Kidney (tissue), 14 donors: ENCODE data around the gene ATP1A1. TPM values are rescaled to one million over a fixed set of nuclear protein-coding genes. Genes with fewer than 3 reads are reported as not detected.

Experiments used
- DNase-seq, 5 donors: peaks; one replicate each; pipeline ENCODE4 v3.0.0-alpha.2; 2013 to 2020
- FAIRE-seq: peaks from 2 replicates; lab custom pipeline; 2012; peaks lifted over from hg19 to GRCh38; lab: Jason Lieb, UNC
- H3K27ac ChIP-seq, 2 donors: one replicate each; pipeline ENCODE4 v1.7.0; 2013; ENCODE audit warnings: low read depth in 2 of 2, low read length in 2 of 2, inconsistent platforms in 1 of 2
- H3K27me3 ChIP-seq: one replicate; pipeline ENCODE4 v1.7.1; 2013; ENCODE audit warnings: low read length, inconsistent platforms; ENCODE audit not compliant: control insufficient read depth, insufficient read depth
- H3K36me3 ChIP-seq, 3 donors: one replicate each; pipeline versions ENCODE4 v1.7.0 to v1.7.1; 2013; ENCODE audit warnings: low read length in 3 of 3, control low read depth in 1 of 3, inconsistent platforms in 1 of 3; ENCODE audit not compliant: insufficient read depth in 3 of 3, control insufficient read depth in 2 of 3
- H3K4me1 ChIP-seq, 3 donors: one replicate each; pipeline versions ENCODE4 v1.7.0 to v1.7.1; 2013; ENCODE audit warnings: low read length in 3 of 3, inconsistent platforms in 1 of 3, low read depth in 1 of 3; ENCODE audit not compliant: control insufficient read depth in 2 of 3, insufficient read depth in 2 of 3
- H3K4me3 ChIP-seq, 3 donors: one replicate each; pipeline versions ENCODE4 v1.7.0 to v1.8.1; 2013; ENCODE audit warnings: low read length in 3 of 3, control low read depth in 1 of 3, inconsistent platforms in 1 of 3
- H3K9ac ChIP-seq, 3 donors: one replicate each; pipeline versions ENCODE4 v1.7.0 to v1.7.1; 2013; ENCODE audit warnings: low read length in 3 of 3, control low read depth in 1 of 3, inconsistent platforms in 1 of 3
- H3K9me3 ChIP-seq, 3 donors: one replicate each; pipeline versions ENCODE4 v1.7.0 to v1.7.1; 2013; ENCODE audit warnings: low read length in 3 of 3, control low read depth in 1 of 3, inconsistent platforms in 1 of 3; ENCODE audit not compliant: control insufficient read depth in 2 of 3, insufficient read depth in 1 of 3
- intact Hi-C: fragments of 100-400 bp; cut with DNase I; formaldehyde crosslinking; loops from one replicate; pipeline ENCODE4 v1.11.1; 2022
- polyA plus RNA-seq: library from polyadenylated mRNA; stranded (reverse); fragments of 350-450 nt; fragmentation: Illumina TruSeq; extraction: RNeasy Lipid Tissue Mini Kit (QIAGEN cat#74804); gene quantifications from one replicate; pipeline ENCODE4 v1.2.3, GENCODE V29; 2014; ENCODE audit warnings: low read depth, low replicate concordance; ENCODE audit not compliant: insufficient read depth
- total RNA-seq: library from RNA; stranded (reverse); fragmentation: NEBNext Ultra II Directional; extraction: Animal tissue kit (Norgen Biotek cat#: 25700); gene quantifications from one replicate; pipeline ENCODE4 v1.2.1, GENCODE V29; 2021
- TF ChIP-seq, protein P1 (sequence below): IDR thresholded peaks from 3 replicates; pipeline ENCODE4 v1.5.1; 2012; ENCODE audit warnings: mild to moderate bottlenecking, moderate library complexity, borderline replicate concordance; ENCODE audit not compliant: insufficient read depth; ENCODE audit errors: extremely low read depth
- donor health status: control.
- donor health status: control.
- donor health status: control.
- donor health status: control.
- donor health status: control.
- donor health status: DM: yes; HTN: yes; CAD: no.
- donor health status: Normal renal cell carcinoma (clear cell type).

ATP1A1 gene
- total and polyA plus RNA-seq, 2 donors from 2014 or later = 1,218 to 2,241 TPM

DNA sequence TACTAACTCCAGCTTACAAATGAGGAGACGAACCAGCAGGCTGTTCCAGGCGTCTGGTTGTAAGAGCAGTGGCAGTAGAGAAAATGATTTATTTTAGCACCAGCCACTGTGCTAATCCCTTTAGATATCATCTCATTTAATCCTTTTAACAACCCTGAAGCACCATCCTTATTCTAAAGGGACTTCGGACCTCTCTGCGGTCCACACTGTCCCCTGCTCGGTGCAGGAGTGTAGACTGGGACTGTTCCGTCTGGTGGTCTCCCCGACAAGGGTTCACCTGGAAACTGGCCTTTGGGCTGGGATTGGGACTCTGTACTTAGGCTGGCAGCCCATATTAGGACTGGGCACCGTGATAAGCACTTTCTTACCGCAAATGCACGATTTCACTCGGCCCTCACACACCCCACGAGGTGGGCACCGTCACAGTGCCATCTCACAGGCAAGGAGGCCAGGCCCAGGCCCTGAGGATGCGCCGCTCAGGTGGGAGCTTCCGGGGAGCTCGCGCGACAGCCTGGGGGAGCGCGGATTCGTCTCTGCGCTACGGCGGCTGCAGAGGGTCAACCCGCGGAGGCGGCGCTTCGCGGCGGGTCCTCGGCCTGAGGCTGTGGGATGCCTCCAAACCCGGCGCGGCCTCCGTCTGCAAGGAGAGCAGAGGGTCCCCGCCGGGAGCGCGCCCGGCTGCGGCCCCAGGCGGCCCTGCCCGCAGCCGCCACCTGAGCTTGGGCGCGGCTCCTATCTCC lies 45.2 kb downstream of the ATP1A1 start:
- FAIRE-seq = no peak
- H3K27me3 ChIP-seq = no peaks in the 10 kb centered on the region
- H3K36me3 ChIP-seq = no peaks in the 10 kb centered on the region
- peak overlapping the region; percentile 78 to 89 for H3K27ac ChIP-seq
- peak overlapping the region; percentile 93 to 98 (median 98) for H3K4me3 ChIP-seq
- peak overlapping the region; percentile 92 to 98 (median 98) for H3K9ac ChIP-seq
- peak; percentile 92 to 94 (median 93) for DNase-seq
- intact Hi-C loops = no loop called here
- peaks cover 3 to 21% (median 16%) of the 10 kb centered on the region in 3 donors for H3K4me1 ChIP-seq
- TF ChIP-seq, protein P1, sequence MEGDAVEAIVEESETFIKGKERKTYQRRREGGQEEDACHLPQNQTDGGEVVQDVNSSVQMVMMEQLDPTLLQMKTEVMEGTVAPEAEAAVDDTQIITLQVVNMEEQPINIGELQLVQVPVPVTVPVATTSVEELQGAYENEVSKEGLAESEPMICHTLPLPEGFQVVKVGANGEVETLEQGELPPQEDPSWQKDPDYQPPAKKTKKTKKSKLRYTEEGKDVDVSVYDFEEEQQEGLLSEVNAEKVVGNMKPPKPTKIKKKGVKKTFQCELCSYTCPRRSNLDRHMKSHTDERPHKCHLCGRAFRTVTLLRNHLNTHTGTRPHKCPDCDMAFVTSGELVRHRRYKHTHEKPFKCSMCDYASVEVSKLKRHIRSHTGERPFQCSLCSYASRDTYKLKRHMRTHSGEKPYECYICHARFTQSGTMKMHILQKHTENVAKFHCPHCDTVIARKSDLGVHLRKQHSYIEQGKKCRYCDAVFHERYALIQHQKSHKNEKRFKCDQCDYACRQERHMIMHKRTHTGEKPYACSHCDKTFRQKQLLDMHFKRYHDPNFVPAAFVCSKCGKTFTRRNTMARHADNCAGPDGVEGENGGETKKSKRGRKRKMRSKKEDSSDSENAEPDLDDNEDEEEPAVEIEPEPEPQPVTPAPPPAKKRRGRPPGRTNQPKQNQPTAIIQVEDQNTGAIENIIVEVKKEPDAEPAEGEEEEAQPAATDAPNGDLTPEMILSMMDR = no peak
- H3K9me3 ChIP-seq = no peaks in the 10 kb centered on the region

DNA sequence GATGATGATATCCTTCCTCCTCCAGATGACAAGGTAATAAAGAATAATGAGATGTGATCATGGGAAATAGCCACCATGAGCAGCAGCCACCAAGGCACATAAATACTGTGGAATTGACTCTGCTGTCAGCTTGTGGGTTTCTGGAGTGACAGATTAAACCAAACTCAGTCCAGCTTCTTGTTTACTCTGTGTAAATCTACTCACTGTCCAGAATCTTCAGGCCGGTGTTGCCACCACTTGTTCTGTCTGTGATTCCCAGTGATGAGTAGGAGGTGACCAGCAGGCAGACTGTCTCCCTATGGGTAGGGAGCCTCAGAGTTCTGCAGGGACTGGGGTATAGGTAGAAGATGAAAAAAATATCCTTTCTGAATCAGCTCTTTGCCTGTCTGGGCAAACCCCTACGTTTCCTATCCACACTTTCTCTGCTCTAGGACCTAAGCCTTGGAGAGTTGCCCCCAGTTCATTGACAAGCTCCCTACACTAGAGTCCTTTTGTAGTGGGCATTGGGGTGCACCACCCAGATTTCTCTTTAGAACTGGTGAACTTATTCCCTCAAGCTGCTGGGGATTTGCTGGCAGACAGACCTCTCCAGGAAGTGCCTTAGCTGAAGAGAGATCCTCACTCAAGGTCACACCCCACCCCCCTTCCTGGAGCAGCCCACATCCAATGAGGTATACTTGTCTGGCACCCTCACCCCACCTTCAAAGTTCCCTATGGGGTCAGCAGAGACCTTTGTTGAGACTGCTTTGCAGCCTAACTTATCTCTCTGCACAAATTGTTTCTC lies 47.6 kb downstream of the ATP1A1 start:
- Histone ChIP-seq H3K4me1 (peaks cover 3 to 21% (median 16%) of the 10 kb centered on the region in 3 donors), H3K36me3 (no peaks in the 10 kb centered on the region), H3K27me3 (no peaks in the 10 kb centered on the region), H3K4me3 (no peak overlapping the region), H3K9ac (no peak overlapping the region), H3K9me3 (no peaks in the 10 kb centered on the region), H3K27ac (peak overlapping the region; percentile 10 to 50)
- intact Hi-C loops = no loop called here
- TF ChIP-seq, protein P1 = no peak
- FAIRE-seq = no peak
- DNase-seq = no peak

DNA sequence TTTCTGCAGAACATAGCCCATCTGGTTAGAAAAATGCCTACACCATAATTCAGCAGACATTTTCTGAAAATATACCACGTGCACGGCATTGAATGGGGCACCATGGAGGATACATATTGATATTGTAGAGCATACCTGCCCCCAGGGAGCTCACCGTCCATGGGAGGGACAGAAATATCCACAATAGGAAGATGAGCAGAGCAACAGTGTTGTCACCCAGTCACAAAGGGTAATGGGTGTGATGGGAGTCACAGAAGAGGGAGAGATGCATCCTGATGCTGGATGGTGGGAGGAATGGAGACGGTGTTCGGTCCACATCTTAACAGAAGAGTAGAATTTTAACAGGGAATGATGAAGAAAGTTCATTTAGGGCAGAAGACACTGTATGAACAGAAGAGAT lies 51.4 kb downstream of the ATP1A1 start:
- no peaks in the 10 kb centered on the region for H3K27me3 ChIP-seq
- H3K9me3 ChIP-seq = no peaks in the 10 kb centered on the region
- H3K36me3 ChIP-seq = no peaks in the 10 kb centered on the region
- FAIRE-seq (no peak), DNase-seq (no peak)
- no peaks in the 10 kb centered on the region for H3K4me1 ChIP-seq
- intact Hi-C loops = no loop called here
- H3K4me3 ChIP-seq = no peak overlapping the region
- no peak overlapping the region for H3K27ac ChIP-seq
- TF ChIP-seq, protein P1 = no peak
- no peak overlapping the region for H3K9ac ChIP-seq
